Stimulated activated CD4-positive, alpha-beta T cell treated with anti-CD3 and anti-CD28 coated beads, Interleukin-12 subunit alpha, Interleukin-12 subunit beta, amount 100 ng/mL, for 4 hours (primary cell): ENCODE results near the gene ARHGDIB.

Source experiments
- DNase-seq: peaks from one replicate; pipeline ENCODE4 v3.0.0-alpha.2; 2020

The ARHGDIB gene

GRCh38 chr12:14954269-14954668 is 7.1 kb downstream of the ARHGDIB start:
- DNase-seq: no peak

- DNase-seq: no peak
Measured at GRCh38 chr12:14953752-14954151, 7.6 kb downstream of the ARHGDIB start.

- no peak for DNase-seq
Measured at GRCh38 chr12:14952299-14952921, 9.0 kb downstream of the ARHGDIB start.

- DNase-seq: no peak
Measured at GRCh38 chr12:14951851-14952250, 9.6 kb downstream of the ARHGDIB start.

GRCh38 chr12:14950982-14951746 is 10.2 kb downstream of the ARHGDIB start:
- DNase-seq: no peak

- DNase-seq: no peak
Measured at GRCh38 chr12:14950421-14950820, 11.0 kb downstream of the ARHGDIB start.

GRCh38 chr12:14949631-14950030 is 11.8 kb downstream of the ARHGDIB start:
- DNase-seq: no peak

GRCh38 chr12:14948672-14949071 is 12.7 kb downstream of the ARHGDIB start:
- no peak for DNase-seq

- DNase-seq: no peak
Measured at GRCh38 chr12:14946861-14947260, 14.5 kb downstream of the ARHGDIB start.

GRCh38 chr12:14946162-14946561 is 15.2 kb downstream of the ARHGDIB start:
- no peak for DNase-seq

- DNase-seq: no peak
Measured at GRCh38 chr12:14942196-14942931, 19.0 kb downstream of the ARHGDIB start.

GRCh38 chr12:14941369-14941768 is 20.0 kb downstream of the ARHGDIB start:
- no peak for DNase-seq

- no peak for DNase-seq
Measured at GRCh38 chr12:14938301-14938700, 23.1 kb downstream of the ARHGDIB start, which contains the start of gene ERP27. Gene ERP27, minus strand, starts transcription at chr12:14938537. Its CDS starts 29 bp downstream, at chr12:14938508.

- no peak for DNase-seq
Measured at GRCh38 chr12:14937689-14938088, 23.7 kb downstream of the ARHGDIB start.

GRCh38 chr12:14937014-14937413 is 24.4 kb downstream of the ARHGDIB start:
- DNase-seq: no peak

- no peak for DNase-seq
Measured at GRCh38 chr12:14936224-14936861, 25.1 kb downstream of the ARHGDIB start.

GRCh38 chr12:14935031-14935430 is 26.4 kb downstream of the ARHGDIB start:
- DNase-seq: no peak

GRCh38 chr12:14934511-14934910 is 26.9 kb downstream of the ARHGDIB start:
- DNase-seq: no peak

- no peak for DNase-seq
Measured at GRCh38 chr12:14931791-14932560, 29.4 kb downstream of the ARHGDIB start.

- no peak for DNase-seq
Measured at GRCh38 chr12:14931359-14931758, 30.0 kb downstream of the ARHGDIB start.

GRCh38 chr12:14930299-14930698 is 31.1 kb downstream of the ARHGDIB start:
- DNase-seq: no peak

- no peak for DNase-seq
Measured at GRCh38 chr12:14928931-14929330, 32.5 kb downstream of the ARHGDIB start.
